Stomach (tissue), 9 donors: ENCODE data around the gene UGT1A6. TPM values are rescaled to one million over a fixed set of nuclear protein-coding genes. Genes with fewer than 3 reads are reported as not detected.

Source experiments
- DNase-seq, 2 donors: peaks; one replicate each; pipeline versions ENCODE4 v3.0.0 to v3.0.0-alpha.2; 2013 to 2019
- H3K27ac ChIP-seq, 5 donors: fragments of 200-600 bp in 4 of 5; sonication (generic) in 4 of 5; one replicate each; pipeline ENCODE4 v1.5.1; 2013 to 2019; ENCODE audit warnings: mild to moderate bottlenecking in 1 of 5, moderate library complexity in 1 of 5
- H3K27me3 ChIP-seq, 3 donors: fragments of 200-600 bp; sonication (generic); one replicate each; pipeline ENCODE4 v1.5.1; 2017 to 2019; ENCODE audit warnings: mixed run types in 1 of 3
- H3K36me3 ChIP-seq, 4 donors: fragments of 200-600 bp; sonication (generic); 1 replicate in 3 of 4; 2 replicates in 1 of 4; pipeline ENCODE4 v1.5.1; 2016 to 2019
- H3K4me1 ChIP-seq, 4 donors: fragments of 200-600 bp; sonication (generic); one replicate each; pipeline ENCODE4 v1.5.1; 2016 to 2019
- H3K4me3 ChIP-seq, 4 donors: fragments of 200-600 bp; sonication (generic) in 3 of 4; one replicate each; pipeline ENCODE4 v1.5.1; 2016 to 2019; ENCODE audit warnings: mild to moderate bottlenecking in 1 of 4
- H3K9me3 ChIP-seq, 4 donors: fragments of 200-600 bp; sonication (generic); one replicate each; pipeline ENCODE4 v1.5.1; 2016 to 2019
- CTCF ChIP-seq, 7 experiments: fragments of 450-650 bp in 4 of 7; fragments of 200-600 bp in 3 of 7; sonication (generic) in 3 of 7; IDR thresholded peaks; one replicate each; pipeline ENCODE4 v1.5.1; 2016 to 2019; ENCODE audit warnings: antibody characterized with exemption in 7 of 7, control low read depth in 2 of 7, mild to moderate bottlenecking in 1 of 7
- EP300 ChIP-seq: sonication (generic); formaldehyde crosslinking; IDR thresholded peaks from one replicate; pipeline ENCODE4 v1.6.1; 2017; ENCODE audit warnings: antibody characterized with exemption
- POLR2A ChIP-seq, 4 donors: fragments of 450-650 bp; IDR thresholded peaks; one replicate each; pipeline ENCODE4 v1.6.1; 2016; ENCODE audit warnings: antibody characterized with exemption in 4 of 4, control low read depth in 2 of 4, mild to moderate bottlenecking in 1 of 4, moderate library complexity in 1 of 4
- POLR2AphosphoS5 ChIP-seq, 3 donors: sonication (generic); formaldehyde crosslinking; IDR thresholded peaks; one replicate each; pipeline ENCODE4 v1.6.1; 2016; ENCODE audit warnings: antibody characterized with exemption in 3 of 3
- WGBS, 5 donors: extraction: QIAGEN DNeasy Blood & Tissue Kit in 3 of 5; methylation state at CpG; one replicate each; pipeline versions ENCODE4 v1.1.5 to v1.1.7; 2013 to 2018; 5-methylcytosine and 5-hydroxymethylcytosine counted together
- intact Hi-C: fragments of 100-400 bp; cut with DNase I; formaldehyde crosslinking; loops from one replicate; pipeline ENCODE4 v1.15.1; 2023; ENCODE audit warnings: low total_unique reads
- polyA plus RNA-seq, 3 donors: library from polyadenylated mRNA; stranded (reverse); fragments of 200-250 nt; gene quantifications; one replicate each; pipeline ENCODE4 v1.2.3, GENCODE V29; 2013
- total RNA-seq, 5 donors: library from RNA; depleted of rRNA; stranded (reverse); fragments of >200 nt; gene quantifications; one replicate each; pipeline versions ENCODE4 v1.1.0 to v1.2.3, GENCODE V29; 2014 to 2016
- donor health status: healthy with polysubstance abuse.
- donor health status: Bipolar disorder and iron deficiency.
- donor health status: healthy.

The UGT1A6 gene
- total and polyA plus RNA-seq, 8 donors, result 3.5 to 184 (median 24.6) TPM

- H3K4me1 ChIP-seq, result peaks cover 0 to 28% (median 17%) of the 10 kb centered on the region in 4 donors
- H3K27ac ChIP-seq, result peak overlapping the region in 2 of 5 donors; percentile 76 to 82
- DNase-seq, result no peak
- intact Hi-C loops, result no loop called here
- H3K4me3 ChIP-seq, result no peak overlapping the region
- WGBS, 5 donors, result 79 to 87% (median 81%) methylated on average over 5 of the region's 5 CpGs
- no peaks in the 10 kb centered on the region for H3K27me3 ChIP-seq
- TF ChIP-seq CTCF (IDR thresholded peaks at IDR 0.05) (no peak), POLR2AphosphoS5 (IDR thresholded peaks at IDR 0.05) (no peak), POLR2A (IDR thresholded peaks at IDR 0.05) (no peak), EP300 (no peak)
- no peaks in the 10 kb centered on the region for H3K9me3 ChIP-seq
- H3K36me3 ChIP-seq, result no peaks in the 10 kb centered on the region
Measured at GRCh38 chr2:233688341-233688740, 4.3 kb upstream of the UGT1A6 start.

- Histone ChIP-seq H3K4me1 (peaks cover 0 to 31% (median 17%) of the 10 kb centered on the region in 4 donors), H3K9me3 (no peaks in the 10 kb centered on the region), H3K36me3 (no peaks in the 10 kb centered on the region), H3K4me3 (no peak overlapping the region), H3K27ac (peak overlapping the region; percentile 43 to 82 (median 76)), H3K27me3 (no peaks in the 10 kb centered on the region)
- TF ChIP-seq CTCF (IDR thresholded peaks at IDR 0.05), result no peak
- no peak for TF ChIP-seq POLR2A (IDR thresholded peaks at IDR 0.05)
- TF ChIP-seq EP300, result no peak
- no peak for TF ChIP-seq POLR2AphosphoS5 (IDR thresholded peaks at IDR 0.05)
- no peak for DNase-seq
- intact Hi-C loops, result no loop called here
Measured at GRCh38 chr2:233689031-233689430, 3.7 kb upstream of the UGT1A6 start.

- H3K27me3 ChIP-seq, result no peaks in the 10 kb centered on the region
- H3K4me1 ChIP-seq, result peaks cover 0 to 31% (median 17%) of the 10 kb centered on the region in 4 donors
- peak overlapping the region in 4 of 5 donors; percentile 43 to 82 (median 64) for H3K27ac ChIP-seq
- intact Hi-C loops, result no loop called here
- peak; percentile 57 to 68 for DNase-seq
- no peaks in the 10 kb centered on the region for H3K36me3 ChIP-seq
- H3K9me3 ChIP-seq, result no peaks in the 10 kb centered on the region
- no peak overlapping the region for H3K4me3 ChIP-seq
- peak in 1 of 3 donors; percentile 59 for TF ChIP-seq POLR2AphosphoS5 (IDR thresholded peaks at IDR 0.05)
- TF ChIP-seq POLR2A (IDR thresholded peaks at IDR 0.05), result no peak
- 1 to 10% (median 4%) methylated on average over 3 of the region's 3 CpGs for WGBS, 5 donors
Measured at GRCh38 chr2:233689501-233689900, 3.2 kb upstream of the UGT1A6 start.

- TF ChIP-seq POLR2A (IDR thresholded peaks at IDR 0.05), result no peak
- no peak for TF ChIP-seq EP300
- no peak for TF ChIP-seq POLR2AphosphoS5 (IDR thresholded peaks at IDR 0.05)
- TF ChIP-seq CTCF (IDR thresholded peaks at IDR 0.05), result no peak
- H3K36me3 ChIP-seq, result no peaks in the 10 kb centered on the region
- peaks cover 0 to 31% (median 17%) of the 10 kb centered on the region in 4 donors for H3K4me1 ChIP-seq
- 51 to 59% (median 55%) methylated on average over 4 of the region's 4 CpGs for WGBS, 5 donors
- no peak overlapping the region for H3K4me3 ChIP-seq
- no peaks in the 10 kb centered on the region for H3K9me3 ChIP-seq
- H3K27me3 ChIP-seq, result no peaks in the 10 kb centered on the region
- peak overlapping the region in 4 of 5 donors; percentile 64 to 82 (median 74) for H3K27ac ChIP-seq
- no peak for DNase-seq
- intact Hi-C loops, result no loop called here
Measured at GRCh38 chr2:233690444-233690843, 2.2 kb upstream of the UGT1A6 start.
